Measurements from ENCODE around the gene MPP2.

MPP2 gene

DNA sequence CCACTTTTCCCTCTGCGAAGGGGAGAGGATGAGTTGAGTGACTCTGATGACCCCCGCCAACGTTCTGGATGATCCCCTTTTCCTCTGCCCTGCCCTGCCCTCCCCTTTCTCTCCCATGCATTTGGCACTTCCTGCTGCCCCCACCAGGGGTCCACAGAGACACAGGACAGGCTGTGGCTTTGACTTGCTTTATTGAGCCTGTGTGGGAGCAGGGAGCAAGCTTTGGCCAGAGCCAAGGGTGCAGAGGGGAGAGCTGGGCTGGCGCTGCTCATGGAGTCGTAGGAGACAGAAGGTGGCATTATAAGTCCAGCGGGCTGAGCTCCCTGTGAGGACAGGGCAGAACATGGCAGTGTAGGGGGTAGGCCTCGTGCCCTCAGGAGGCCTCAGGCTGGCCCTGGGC lies 33.3 kb upstream of the MPP2 start:
- TF ChIP-seq FOXM1 (IDR thresholded peaks at IDR 0.05; ENCODE audit: borderline replicate concordance, low read depth): no peak
- TF ChIP-seq YY1 (IDR thresholded peaks at IDR 0.05; ENCODE audit: low read depth): no peak
- TF ChIP-seq EP300 (IDR thresholded peaks at IDR 0.05; ENCODE audit: borderline replicate concordance): no peak
- no peak for TF ChIP-seq TEAD4 (IDR thresholded peaks at IDR 0.05)
- peak; percentile 51 for TF ChIP-seq RAD21 (IDR thresholded peaks at IDR 0.05; ENCODE audit: low read depth)
- TF ChIP-seq TAF1 (IDR thresholded peaks at IDR 0.05; ENCODE audit: low read depth): no peak

DNA sequence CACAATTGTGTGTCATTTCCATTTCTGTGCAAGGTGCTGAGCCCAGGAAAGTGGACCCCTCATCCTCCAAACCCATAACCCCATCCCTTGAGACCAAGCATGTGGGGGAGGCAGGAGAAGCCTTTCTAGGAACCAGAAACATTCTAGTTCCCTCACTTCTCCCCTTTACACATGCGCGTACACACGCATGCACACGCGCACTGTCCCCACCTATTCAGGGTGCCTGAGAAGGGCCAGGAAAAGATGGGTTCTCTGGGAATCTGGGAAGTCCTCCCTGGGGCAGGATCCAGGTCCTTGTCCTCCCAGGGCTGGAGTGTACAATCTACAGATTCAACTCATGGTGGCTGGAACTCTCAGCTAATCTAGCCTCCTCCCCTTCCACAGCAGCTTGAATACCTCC lies 32.5 kb upstream of the MPP2 start:
- TF ChIP-seq, protein P1, sequence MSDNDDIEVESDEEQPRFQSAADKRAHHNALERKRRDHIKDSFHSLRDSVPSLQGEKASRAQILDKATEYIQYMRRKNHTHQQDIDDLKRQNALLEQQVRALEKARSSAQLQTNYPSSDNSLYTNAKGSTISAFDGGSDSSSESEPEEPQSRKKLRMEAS (IDR thresholded peaks at IDR 0.05): no peak
- TF ChIP-seq FOXM1 (IDR thresholded peaks at IDR 0.05; ENCODE audit: borderline replicate concordance, low read depth): no peak
- no peak for TF ChIP-seq EGR1 (IDR thresholded peaks at IDR 0.05)
- TF ChIP-seq TCF12 (IDR thresholded peaks at IDR 0.05; ENCODE audit: low read depth): no peak
- TF ChIP-seq, protein P2, sequence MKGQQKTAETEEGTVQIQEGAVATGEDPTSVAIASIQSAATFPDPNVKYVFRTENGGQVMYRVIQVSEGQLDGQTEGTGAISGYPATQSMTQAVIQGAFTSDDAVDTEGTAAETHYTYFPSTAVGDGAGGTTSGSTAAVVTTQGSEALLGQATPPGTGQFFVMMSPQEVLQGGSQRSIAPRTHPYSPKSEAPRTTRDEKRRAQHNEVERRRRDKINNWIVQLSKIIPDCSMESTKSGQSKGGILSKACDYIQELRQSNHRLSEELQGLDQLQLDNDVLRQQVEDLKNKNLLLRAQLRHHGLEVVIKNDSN (IDR thresholded peaks at IDR 0.05): no peak
- TF ChIP-seq CREB1 (IDR thresholded peaks at IDR 0.05; ENCODE audit: low read depth): no peak
- TF ChIP-seq, protein P3, sequence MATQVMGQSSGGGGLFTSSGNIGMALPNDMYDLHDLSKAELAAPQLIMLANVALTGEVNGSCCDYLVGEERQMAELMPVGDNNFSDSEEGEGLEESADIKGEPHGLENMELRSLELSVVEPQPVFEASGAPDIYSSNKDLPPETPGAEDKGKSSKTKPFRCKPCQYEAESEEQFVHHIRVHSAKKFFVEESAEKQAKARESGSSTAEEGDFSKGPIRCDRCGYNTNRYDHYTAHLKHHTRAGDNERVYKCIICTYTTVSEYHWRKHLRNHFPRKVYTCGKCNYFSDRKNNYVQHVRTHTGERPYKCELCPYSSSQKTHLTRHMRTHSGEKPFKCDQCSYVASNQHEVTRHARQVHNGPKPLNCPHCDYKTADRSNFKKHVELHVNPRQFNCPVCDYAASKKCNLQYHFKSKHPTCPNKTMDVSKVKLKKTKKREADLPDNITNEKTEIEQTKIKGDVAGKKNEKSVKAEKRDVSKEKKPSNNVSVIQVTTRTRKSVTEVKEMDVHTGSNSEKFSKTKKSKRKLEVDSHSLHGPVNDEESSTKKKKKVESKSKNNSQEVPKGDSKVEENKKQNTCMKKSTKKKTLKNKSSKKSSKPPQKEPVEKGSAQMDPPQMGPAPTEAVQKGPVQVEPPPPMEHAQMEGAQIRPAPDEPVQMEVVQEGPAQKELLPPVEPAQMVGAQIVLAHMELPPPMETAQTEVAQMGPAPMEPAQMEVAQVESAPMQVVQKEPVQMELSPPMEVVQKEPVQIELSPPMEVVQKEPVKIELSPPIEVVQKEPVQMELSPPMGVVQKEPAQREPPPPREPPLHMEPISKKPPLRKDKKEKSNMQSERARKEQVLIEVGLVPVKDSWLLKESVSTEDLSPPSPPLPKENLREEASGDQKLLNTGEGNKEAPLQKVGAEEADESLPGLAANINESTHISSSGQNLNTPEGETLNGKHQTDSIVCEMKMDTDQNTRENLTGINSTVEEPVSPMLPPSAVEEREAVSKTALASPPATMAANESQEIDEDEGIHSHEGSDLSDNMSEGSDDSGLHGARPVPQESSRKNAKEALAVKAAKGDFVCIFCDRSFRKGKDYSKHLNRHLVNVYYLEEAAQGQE (IDR thresholded peaks at IDR 0.05; ENCODE audit: low read depth): no peak
- no peak for TF ChIP-seq EP300 (IDR thresholded peaks at IDR 0.05; ENCODE audit: borderline replicate concordance)
- no peak for TF ChIP-seq CEBPB (IDR thresholded peaks at IDR 0.05)
- TF ChIP-seq NFIC (IDR thresholded peaks at IDR 0.05): no peak
- TF ChIP-seq TAF1 (IDR thresholded peaks at IDR 0.05; ENCODE audit: low read depth): no peak
- no peak for TF ChIP-seq ZBTB7A (IDR thresholded peaks at IDR 0.05; ENCODE audit: low read depth)
- TF ChIP-seq TEAD4 (IDR thresholded peaks at IDR 0.05): no peak
- no peak for TF ChIP-seq RAD21 (IDR thresholded peaks at IDR 0.05; ENCODE audit: low read depth)
- no peak for TF ChIP-seq YY1 (IDR thresholded peaks at IDR 0.05; ENCODE audit: low read depth)

DNA sequence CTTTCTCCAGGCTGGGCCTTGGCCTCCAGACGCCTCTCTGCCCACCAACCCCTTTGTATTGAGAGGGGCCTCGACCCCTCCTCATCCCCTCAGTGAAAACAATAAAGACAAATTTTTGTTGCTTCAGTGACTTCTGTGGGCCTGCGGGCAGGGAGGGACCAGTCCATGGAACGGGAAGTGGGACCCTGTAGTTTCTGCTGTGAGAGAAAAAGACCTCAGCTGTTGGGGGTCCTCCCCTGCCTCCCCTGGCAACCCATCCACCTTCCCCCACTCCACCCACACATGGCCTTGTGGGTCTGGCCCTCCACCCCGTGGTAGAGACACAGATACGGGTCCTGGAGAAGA lies 31.5 kb upstream of the MPP2 start:
- TF ChIP-seq CEBPB (IDR thresholded peaks at IDR 0.05): no peak
- no peak for TF ChIP-seq TCF12 (IDR thresholded peaks at IDR 0.05; ENCODE audit: low read depth)
- TF ChIP-seq TAF1 (IDR thresholded peaks at IDR 0.05; ENCODE audit: low read depth): no peak
- TF ChIP-seq FOXM1 (IDR thresholded peaks at IDR 0.05; ENCODE audit: borderline replicate concordance, low read depth): no peak
- TF ChIP-seq CREB1 (IDR thresholded peaks at IDR 0.05; ENCODE audit: low read depth): no peak
- TF ChIP-seq NFIC (IDR thresholded peaks at IDR 0.05): no peak

DNA sequence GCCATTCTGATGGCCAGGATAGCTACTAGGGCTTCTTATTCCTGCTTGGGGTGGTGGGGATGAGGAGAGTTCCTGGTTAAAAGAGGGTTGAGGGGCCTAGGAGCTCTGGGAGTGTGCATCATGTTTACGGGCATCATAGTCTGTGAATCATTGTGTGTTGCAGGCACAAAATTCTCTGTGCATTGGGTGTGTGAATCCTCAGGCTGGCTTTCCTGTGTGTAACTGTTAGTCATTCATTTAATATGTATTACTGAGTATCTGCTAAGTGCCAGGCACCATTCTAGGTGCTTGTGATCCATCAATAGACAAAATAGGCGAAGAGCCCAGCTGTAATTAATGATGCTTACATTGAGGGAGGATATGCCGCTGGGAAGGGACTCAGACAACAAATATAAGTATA lies 29.1 kb upstream of the MPP2 start:
- TF ChIP-seq RAD21 (IDR thresholded peaks at IDR 0.05; ENCODE audit: low read depth): no peak
- TF ChIP-seq, protein P3 (IDR thresholded peaks at IDR 0.05; ENCODE audit: low read depth): no peak
- TF ChIP-seq, protein P2 (IDR thresholded peaks at IDR 0.05): no peak
- TF ChIP-seq EGR1 (IDR thresholded peaks at IDR 0.05): no peak
- TF ChIP-seq TCF12 (IDR thresholded peaks at IDR 0.05; ENCODE audit: low read depth): no peak
- no peak for TF ChIP-seq EP300 (IDR thresholded peaks at IDR 0.05; ENCODE audit: borderline replicate concordance)
- TF ChIP-seq, protein P1 (IDR thresholded peaks at IDR 0.05): no peak
- TF ChIP-seq FOXM1 (IDR thresholded peaks at IDR 0.05; ENCODE audit: borderline replicate concordance, low read depth): no peak
- TF ChIP-seq NFIC (IDR thresholded peaks at IDR 0.05): no peak
- TF ChIP-seq CREB1 (IDR thresholded peaks at IDR 0.05; ENCODE audit: low read depth): no peak
- TF ChIP-seq YY1 (IDR thresholded peaks at IDR 0.05; ENCODE audit: low read depth): no peak

DNA sequence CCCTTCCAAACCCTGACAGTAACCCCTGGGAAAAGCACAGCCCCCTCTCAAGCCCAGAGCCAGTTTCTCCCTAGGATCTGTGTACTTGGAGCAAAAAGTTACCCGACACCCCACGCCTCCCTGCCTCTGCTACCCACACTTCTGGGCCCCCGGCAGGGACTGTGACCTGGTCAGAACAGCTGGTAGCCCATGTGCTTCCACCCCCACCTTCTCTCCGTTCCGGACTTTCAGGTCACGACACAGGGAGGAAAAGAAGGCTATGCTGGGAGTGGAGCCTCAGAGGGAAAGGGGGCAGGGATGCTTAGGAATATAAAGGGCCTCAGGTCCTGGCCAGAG lies 28.6 kb upstream of the MPP2 start:
- peak; percentile 42; the same call in 1 of the 2 replicates for TF ChIP-seq TCF12 (IDR thresholded peaks at IDR 0.05; ENCODE audit: low read depth)
- no peak for TF ChIP-seq TEAD4 (IDR thresholded peaks at IDR 0.05)
- peak; percentile 46; the same call in 1 of the 2 replicates for TF ChIP-seq EGR1 (IDR thresholded peaks at IDR 0.05)
- no peak for TF ChIP-seq TAF1 (IDR thresholded peaks at IDR 0.05; ENCODE audit: low read depth)
- TF ChIP-seq, protein P2 (IDR thresholded peaks at IDR 0.05): no peak
- no peak for TF ChIP-seq CEBPB (IDR thresholded peaks at IDR 0.05)
- TF ChIP-seq RAD21 (IDR thresholded peaks at IDR 0.05; ENCODE audit: low read depth): no peak
- TF ChIP-seq CREB1 (IDR thresholded peaks at IDR 0.05; ENCODE audit: low read depth): no peak
- TF ChIP-seq, protein P1 (IDR thresholded peaks at IDR 0.05): peak; percentile 38; the same call in 1 of the 2 replicates
- TF ChIP-seq, protein P3 (IDR thresholded peaks at IDR 0.05; ENCODE audit: low read depth): no peak
- TF ChIP-seq ZBTB7A (IDR thresholded peaks at IDR 0.05; ENCODE audit: low read depth): no peak
- no peak for TF ChIP-seq NFIC (IDR thresholded peaks at IDR 0.05)
- no peak for TF ChIP-seq FOXM1 (IDR thresholded peaks at IDR 0.05; ENCODE audit: borderline replicate concordance, low read depth)
- TF ChIP-seq EP300 (IDR thresholded peaks at IDR 0.05; ENCODE audit: borderline replicate concordance): peak; percentile 57; the same call in 1 of the 2 replicates
- no peak for TF ChIP-seq YY1 (IDR thresholded peaks at IDR 0.05; ENCODE audit: low read depth)
